ENCODE measurements around the gene TTLL5.

DNA sequence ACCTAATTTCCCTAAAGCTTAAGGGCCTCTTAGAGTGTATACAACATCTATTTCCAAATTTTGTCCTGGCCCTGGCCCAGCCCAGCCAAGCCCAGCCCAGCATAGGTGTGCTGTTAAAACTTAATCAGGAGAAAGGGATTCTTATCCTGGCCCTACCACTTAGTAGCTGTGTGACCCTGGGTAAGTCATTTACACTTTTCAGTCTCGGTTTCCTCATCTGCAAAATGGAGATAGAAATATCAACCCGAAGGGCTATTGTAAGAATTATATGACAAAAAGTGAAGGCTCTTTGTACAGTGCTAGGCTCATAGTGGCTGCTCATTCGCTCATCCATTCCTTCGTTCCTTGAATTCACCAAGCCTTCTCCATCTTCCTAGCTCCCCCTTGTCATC is 812 bp upstream of the TTLL5 start:
- TF ChIP-seq, protein P1, sequence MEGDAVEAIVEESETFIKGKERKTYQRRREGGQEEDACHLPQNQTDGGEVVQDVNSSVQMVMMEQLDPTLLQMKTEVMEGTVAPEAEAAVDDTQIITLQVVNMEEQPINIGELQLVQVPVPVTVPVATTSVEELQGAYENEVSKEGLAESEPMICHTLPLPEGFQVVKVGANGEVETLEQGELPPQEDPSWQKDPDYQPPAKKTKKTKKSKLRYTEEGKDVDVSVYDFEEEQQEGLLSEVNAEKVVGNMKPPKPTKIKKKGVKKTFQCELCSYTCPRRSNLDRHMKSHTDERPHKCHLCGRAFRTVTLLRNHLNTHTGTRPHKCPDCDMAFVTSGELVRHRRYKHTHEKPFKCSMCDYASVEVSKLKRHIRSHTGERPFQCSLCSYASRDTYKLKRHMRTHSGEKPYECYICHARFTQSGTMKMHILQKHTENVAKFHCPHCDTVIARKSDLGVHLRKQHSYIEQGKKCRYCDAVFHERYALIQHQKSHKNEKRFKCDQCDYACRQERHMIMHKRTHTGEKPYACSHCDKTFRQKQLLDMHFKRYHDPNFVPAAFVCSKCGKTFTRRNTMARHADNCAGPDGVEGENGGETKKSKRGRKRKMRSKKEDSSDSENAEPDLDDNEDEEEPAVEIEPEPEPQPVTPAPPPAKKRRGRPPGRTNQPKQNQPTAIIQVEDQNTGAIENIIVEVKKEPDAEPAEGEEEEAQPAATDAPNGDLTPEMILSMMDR (conservative IDR thresholded peaks at IDR 0.05 in 1 of 2, IDR thresholded peaks at IDR 0.05 in 1 of 2; ENCODE audit: extremely low read depth in 1 of 2, insufficient read depth in 1 of 2, low read depth in 1 of 2, low read length in 2 of 2), result no peak
- TF ChIP-seq EZH2 (IDR thresholded peaks at IDR 0.05; ENCODE audit: borderline replicate concordance, low read length), result no peak
